IMR-90 (cell line): ENCODE measurements around the gene OTOG.

Experiments
- BHLHE40 ChIP-seq: fragments of 150-350 bp; IDR thresholded peaks from 2 replicates; pipeline ENCODE4 v1.6.1; 2016; ENCODE audit warnings: mild to moderate bottlenecking, low read depth, low read length
- CEBPB ChIP-seq: IDR thresholded peaks from 2 replicates; pipeline ENCODE4 v1.6.1; 2012; ENCODE audit warnings: low read depth, low read length, improper control_type of control experiment
- CTCF ChIP-seq: conservative IDR thresholded peaks from 2 replicates; pipeline ENCODE4 v1.5.1; 2012; ENCODE audit warnings: mild to moderate bottlenecking, low read depth, low read length, improper control_type of control experiment
- ELK1 ChIP-seq: fragments of 150-350 bp; IDR thresholded peaks from 2 replicates; pipeline ENCODE4 v1.6.1; 2016; ENCODE audit warnings: low read depth, mild to moderate bottlenecking, low read length, moderate library complexity, borderline replicate concordance
- FOS ChIP-seq: fragments of 150-350 bp; IDR thresholded peaks from 2 replicates; pipeline ENCODE4 v1.6.1; 2016; ENCODE audit warnings: low read depth, low read length
- MAFK ChIP-seq: IDR thresholded peaks from 2 replicates; pipeline ENCODE4 v1.6.1; 2012; ENCODE audit warnings: low read depth, low read length, improper control_type of control experiment
- POLR2A ChIP-seq: IDR thresholded peaks from 2 replicates; pipeline ENCODE4 v1.6.1; 2012; ENCODE audit warnings: mild to moderate bottlenecking, low read depth, low read length
- RAD21 ChIP-seq: IDR thresholded peaks from 2 replicates; pipeline ENCODE4 v1.6.1; 2012; ENCODE audit warnings: low read length, improper control_type of control experiment
- RFX5 ChIP-seq: IDR thresholded peaks from 2 replicates; pipeline ENCODE4 v1.8.0; 2012; ENCODE audit warnings: low read depth, mild to moderate bottlenecking, low read length, moderate library complexity
- USF2 ChIP-seq: fragments of 150-350 bp; IDR thresholded peaks from 2 replicates; pipeline ENCODE4 v1.6.1; 2017; ENCODE audit warnings: mild to moderate bottlenecking, antibody characterized with exemption, low read length, low read depth

- TF ChIP-seq FOS (no peak), CTCF (no peak), POLR2A (no peak), USF2 (no peak), CEBPB (no peak), MAFK (no peak), ELK1 (no peak), BHLHE40 (no peak), RAD21 (no peak), RFX5 (no peak)
Measured at GRCh38 chr11:17570034-17570433, 23.0 kb downstream of the OTOG start.
